ENCODE results near the gene GRID1.

GRCh38 chr10:85666987-85667386, 699.6 kb downstream of the GRID1 start:
- TF ChIP-seq POLR2A (IDR thresholded peaks at IDR 0.05; ENCODE audit: low read length) (no peak), GATA1 (IDR thresholded peaks at IDR 0.05; ENCODE audit: low read depth, low read length) (no peak)

Data from erythroblast (primary cell).